ENCODE results near the gene FERMT1. TPM values are rescaled to one million over a fixed set of nuclear protein-coding genes. Genes with fewer than 3 reads are reported as not detected.

FERMT1 gene
- total RNA-seq, 1 donor from 2014 or later = 8.4 TPM

DNA sequence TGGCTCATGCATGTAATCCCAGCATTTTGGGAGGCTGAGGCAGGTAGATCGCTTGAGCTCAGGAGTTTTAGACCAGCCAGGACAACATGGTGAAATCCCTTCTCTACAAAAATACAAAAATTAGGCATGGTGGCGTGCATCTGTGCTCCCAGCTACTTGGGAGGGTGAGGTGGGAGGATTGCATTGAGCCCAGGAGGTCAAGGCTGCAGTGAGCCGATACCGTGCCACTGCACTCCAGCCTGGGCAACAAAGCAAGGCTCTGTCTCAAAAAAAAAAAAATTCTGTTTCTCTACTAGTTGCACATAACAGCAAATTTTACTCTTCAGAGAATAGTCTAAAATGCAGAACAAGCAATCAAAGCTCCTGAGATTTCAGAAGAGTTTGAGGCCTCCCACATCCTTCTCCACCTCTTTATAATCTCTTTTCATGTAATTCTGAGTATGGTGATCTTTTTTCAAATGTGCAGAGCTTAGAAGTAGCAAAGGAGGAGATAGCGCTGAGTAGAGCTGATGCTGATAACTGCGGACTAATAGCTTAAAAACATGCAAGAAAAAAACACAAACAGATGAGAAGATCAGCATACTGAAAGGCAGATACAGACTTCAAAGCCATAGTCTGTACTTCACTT lies 92.3 kb downstream of the FERMT1 start:
- H3K36me3 Mint-ChIP-seq (ENCODE audit: insufficient read depth) = peaks cover 22% of the 10 kb centered on the region
- H3K4me3 Mint-ChIP-seq (ENCODE audit: low read depth) = no peak overlapping the region
- TF ChIP-seq CTCF (IDR thresholded peaks at IDR 0.05; ENCODE audit: unreplicated experiment) = no peak
- peaks cover 10% of the 10 kb centered on the region for H3K4me1 Mint-ChIP-seq (ENCODE audit: low read depth)
- peaks cover 2% of the 10 kb centered on the region for H3K9me3 Mint-ChIP-seq (ENCODE audit: low read depth)
- no peak for DNase-seq (ENCODE audit: low spot score, unreplicated experiment)
- no peak overlapping the region for H3K27ac Mint-ChIP-seq
- no peaks in the 10 kb centered on the region for H3K27me3 Mint-ChIP-seq

DNA sequence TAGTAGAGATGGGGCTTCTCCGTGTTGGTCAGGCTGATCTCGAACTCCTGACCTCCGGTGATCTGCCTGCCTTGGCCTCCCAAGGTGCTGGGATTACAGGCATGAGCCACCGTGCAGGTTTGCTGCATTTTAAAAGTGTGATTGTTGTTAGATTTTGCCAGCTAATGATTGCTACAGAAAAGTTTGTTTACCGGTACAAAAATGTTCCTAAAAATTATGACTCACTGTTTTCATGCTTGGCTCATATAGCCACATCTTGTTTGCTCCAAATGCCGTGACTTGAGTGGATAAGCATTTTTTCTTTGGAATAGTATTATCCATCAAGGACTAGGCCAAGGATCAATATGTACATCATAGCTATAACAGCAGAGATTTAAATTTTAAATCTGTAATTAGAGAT lies 93.3 kb downstream of the FERMT1 start:
- H3K27me3 Mint-ChIP-seq = no peaks in the 10 kb centered on the region
- no peak for TF ChIP-seq CTCF (IDR thresholded peaks at IDR 0.05; ENCODE audit: unreplicated experiment)
- H3K36me3 Mint-ChIP-seq (ENCODE audit: insufficient read depth) = peaks cover 27% of the 10 kb centered on the region
- H3K4me1 Mint-ChIP-seq (ENCODE audit: low read depth) = peaks cover 8% of the 10 kb centered on the region
- peaks cover 10% of the 10 kb centered on the region for H3K9me3 Mint-ChIP-seq (ENCODE audit: low read depth)
- H3K4me3 Mint-ChIP-seq (ENCODE audit: low read depth) = no peak overlapping the region
- H3K27ac Mint-ChIP-seq = no peak overlapping the region
- no peak for DNase-seq (ENCODE audit: low spot score, unreplicated experiment)

GRCh38 chr20:6028818-6029217 lies 94.0 kb downstream of the FERMT1 start:
- H3K36me3 Mint-ChIP-seq (ENCODE audit: insufficient read depth) = peaks cover 33% of the 10 kb centered on the region
- TF ChIP-seq CTCF (IDR thresholded peaks at IDR 0.05; ENCODE audit: unreplicated experiment) = no peak
- no peak for DNase-seq (ENCODE audit: low spot score, unreplicated experiment)
- peaks cover 14% of the 10 kb centered on the region for H3K9me3 Mint-ChIP-seq (ENCODE audit: low read depth)
- no peak overlapping the region for H3K27ac Mint-ChIP-seq
- peaks cover 1% of the 10 kb centered on the region for H3K4me1 Mint-ChIP-seq (ENCODE audit: low read depth)
- H3K4me3 Mint-ChIP-seq (ENCODE audit: low read depth) = no peak overlapping the region
- H3K27me3 Mint-ChIP-seq = no peaks in the 10 kb centered on the region

- H3K27ac Mint-ChIP-seq = no peak overlapping the region
- no peak for DNase-seq (ENCODE audit: low spot score, unreplicated experiment)
- peaks cover 14% of the 10 kb centered on the region for H3K9me3 Mint-ChIP-seq (ENCODE audit: low read depth)
- no peaks in the 10 kb centered on the region for H3K4me1 Mint-ChIP-seq (ENCODE audit: low read depth)
- no peak for TF ChIP-seq CTCF (IDR thresholded peaks at IDR 0.05; ENCODE audit: unreplicated experiment)
- H3K36me3 Mint-ChIP-seq (ENCODE audit: insufficient read depth) = peaks cover 45% of the 10 kb centered on the region
- no peak overlapping the region for H3K4me3 Mint-ChIP-seq (ENCODE audit: low read depth)
- H3K27me3 Mint-ChIP-seq = no peaks in the 10 kb centered on the region
Measured at GRCh38 chr20:6026051-6026450, 96.8 kb downstream of the FERMT1 start.

Other genes with a start within 250 kb of the FERMT1 start
- 11.1 and 13.5 TPM in 2 replicates for gene CHGB, start 211.5 kb downstream of the FERMT1 start, total RNA-seq
- gene TRMT6, start 172.5 kb downstream of the FERMT1 start, total RNA-seq = 15.8 and 16.1 TPM in 2 replicates
- gene MCM8, start 172.4 kb downstream of the FERMT1 start, total RNA-seq = 18.5 and 18.6 TPM in 2 replicates
- gene CRLS1, start 116.9 kb downstream of the FERMT1 start, total RNA-seq = 44.8 TPM in 2 replicates
- gene LRRN4, start 69.0 kb downstream of the FERMT1 start, total RNA-seq = 5.6 and 7.7 TPM in 2 replicates

All from progenitor cell of endocrine pancreas (in vitro differentiated cells).